ENCODE data around the gene CD2AP. TPM values are rescaled to one million over a fixed set of nuclear protein-coding genes. Genes with fewer than 3 reads are reported as not detected.

The CD2AP gene
- total and polyA plus RNA-seq, 2 of the 8 experiments (the other 6 are each of a cell fraction or from before 2014, with no cell fraction given), result 8.6 to 75.6 TPM

GRCh38 chr6:47579040-47579439 lies 101.5 kb downstream of the CD2AP start (continued):
- TF ChIP-seq HDAC6 (IDR thresholded peaks at IDR 0.05; ENCODE audit: low read depth, low read length), result no peak
- no peak for TF ChIP-seq SRF (IDR thresholded peaks at IDR 0.05; ENCODE audit: low read depth, low read length)
- TF ChIP-seq RFX5 (IDR thresholded peaks at IDR 0.05; ENCODE audit: borderline replicate concordance, low read depth, low read length), result no peak
